Activated naive CD4-positive, alpha-beta T cell treated with anti-CD3 and anti-CD28 coated beads for 36 hours (primary cell): ENCODE data around the gene CGGBP1. TPM values are rescaled to one million over a fixed set of nuclear protein-coding genes. Genes with fewer than 3 reads are reported as not detected.

Experiments
- CTCF ChIA-PET: fragments of 350-600 bp; sonication (Branson Sonifier 250); formaldehyde crosslinking; loops from one replicate; lab custom pipeline; 2021; ENCODE audit warnings: antibody characterized with exemption; lab: Charles Lee
- DNase-seq: peaks from one replicate; pipeline ENCODE4 v3.0.0-alpha.2; 2020
- H3K27ac Mint-ChIP-seq: one replicate; pipeline ENCODE4 v1.8.0; 2021; ENCODE audit warnings: mild to moderate bottlenecking, mixed read lengths
- H3K27me3 Mint-ChIP-seq: one replicate; pipeline ENCODE4 v1.8.0; 2021; ENCODE audit warnings: low read depth, mixed read lengths
- H3K36me3 Mint-ChIP-seq: one replicate; pipeline ENCODE4 v1.8.0; 2021; ENCODE audit warnings: low read depth, mixed read lengths
- H3K4me1 Mint-ChIP-seq: one replicate; pipeline ENCODE4 v1.8.0; 2021; ENCODE audit warnings: low read depth, mixed read lengths
- H3K4me3 Mint-ChIP-seq: one replicate; pipeline ENCODE4 v1.8.0; 2021; ENCODE audit warnings: mild to moderate bottlenecking, moderate library complexity, mixed read lengths
- H3K9me3 Mint-ChIP-seq: one replicate; pipeline ENCODE4 v1.8.0; 2021; ENCODE audit warnings: mixed read lengths
- intact Hi-C: fragments of 100-400 bp; cut with micrococcal nuclease; formaldehyde crosslinking; loops from one replicate; pipeline ENCODE4 v1.15.1; 2023
- total RNA-seq, 2 experiments: library from RNA; stranded (reverse); gene quantifications; one replicate each; pipeline ENCODE4 v1.2.3, GENCODE V29; 2021

The CGGBP1 gene, protein sequence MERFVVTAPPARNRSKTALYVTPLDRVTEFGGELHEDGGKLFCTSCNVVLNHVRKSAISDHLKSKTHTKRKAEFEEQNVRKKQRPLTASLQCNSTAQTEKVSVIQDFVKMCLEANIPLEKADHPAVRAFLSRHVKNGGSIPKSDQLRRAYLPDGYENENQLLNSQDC
- total RNA-seq = 10 to 100 TPM; 91.9 to 94.0 TPM

- H3K27me3 Mint-ChIP-seq = no peaks in the 10 kb centered on the region
- peak within 1 kb of the TSS; percentile 98 for H3K27ac Mint-ChIP-seq
- CTCF ChIA-PET = interaction anchor here (0.7 to 1.4 kb wide), 5 partner anchors 9 to 93 kb away, joined by 3 to 4 read pairs (median 3); no protein-coding TSS in a partner anchor
- H3K4me3 Mint-ChIP-seq = peak within 1 kb of the TSS; percentile 90
- DNase-seq = peak; percentile 99
- peaks cover 35% of the 10 kb centered on the region for H3K36me3 Mint-ChIP-seq
- intact Hi-C loops = loop anchor here (1.0 to 2.0 kb wide), 7 partner anchors 26 to 832 kb away; partner anchors contain the start of genes C3orf38 and CHMP2B
- peaks cover 43% of the 10 kb centered on the region for H3K4me1 Mint-ChIP-seq
- H3K9me3 Mint-ChIP-seq = no peaks in the 10 kb centered on the region
These were observed at the start of gene CGGBP1, which contains the start of gene ZNF654 for GRCh38 chr3:88058581-88059379. CGGBP1 (minus strand) TSS chr3:88059005; CDS start chr3:88055976, 3,029 bp downstream. ZNF654 (plus strand) TSS chr3:88059255; CDS start chr3:88059320, 65 bp downstream.

DNA sequence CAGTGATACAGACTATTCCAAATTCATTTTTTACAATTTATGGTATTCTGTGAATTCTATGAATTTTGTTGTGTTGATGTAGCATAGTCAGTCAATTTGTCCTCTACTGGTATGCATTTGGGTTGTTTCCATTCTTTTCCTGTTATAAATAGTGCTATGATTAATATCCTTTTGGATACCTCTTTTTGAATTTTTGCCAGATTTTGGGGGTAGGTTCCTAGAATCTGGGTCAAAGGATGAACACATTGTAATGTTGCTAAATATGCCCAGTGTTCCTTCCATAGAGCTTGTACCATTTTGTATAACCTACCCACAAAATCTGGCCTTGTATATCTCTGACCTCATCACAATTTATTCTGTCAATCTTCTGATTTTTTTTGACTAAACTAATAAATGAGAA lies 46.5 kb upstream of the CGGBP1 start:
- CTCF ChIA-PET = no interaction called here

GRCh38 chr3:88101142-88101541 lies 42.3 kb upstream of the CGGBP1 start:
- Mint-ChIP-seq H3K9me3 (peaks cover 18% of the 10 kb centered on the region), H3K36me3 (peaks cover 48% of the 10 kb centered on the region), H3K27ac (no peak overlapping the region)

More for the DNA sequence above, 46.5 kb upstream of the CGGBP1 start:
- H3K36me3 Mint-ChIP-seq = peaks cover 19% of the 10 kb centered on the region
- no peak overlapping the region for H3K4me3 Mint-ChIP-seq
- no peak overlapping the region for H3K27ac Mint-ChIP-seq
- H3K27me3 Mint-ChIP-seq = no peaks in the 10 kb centered on the region
- H3K4me1 Mint-ChIP-seq = peaks cover 24% of the 10 kb centered on the region
- intact Hi-C loops = no loop called here
- no peak for DNase-seq
- H3K9me3 Mint-ChIP-seq = peaks cover 8% of the 10 kb centered on the region

DNA sequence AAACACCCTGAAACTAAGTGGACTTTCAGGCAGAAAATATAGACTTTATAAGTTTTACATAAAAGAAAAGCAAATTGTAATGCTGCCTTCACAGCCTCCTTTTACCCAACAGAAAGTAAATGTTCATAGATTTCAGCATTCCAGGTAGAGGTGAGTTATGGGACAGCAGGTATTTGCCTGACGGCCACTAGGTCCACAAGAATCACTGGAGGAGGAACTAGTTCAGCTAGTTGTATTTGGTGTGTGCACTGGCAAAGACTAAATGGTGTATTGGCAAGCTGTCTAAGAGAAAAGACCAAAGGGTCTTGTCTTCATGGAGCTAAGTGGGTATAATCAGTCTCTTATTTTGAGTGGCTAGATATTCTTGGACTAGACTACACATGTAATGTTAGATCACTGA lies 34.5 kb upstream of the CGGBP1 start:
- Mint-ChIP-seq H3K4me1 (peaks cover 9% of the 10 kb centered on the region), H3K27ac (no peak overlapping the region), H3K36me3 (peaks cover 59% of the 10 kb centered on the region), H3K9me3 (peaks cover 17% of the 10 kb centered on the region), H3K4me3 (no peak overlapping the region), H3K27me3 (no peaks in the 10 kb centered on the region)
- DNase-seq = no peak
- intact Hi-C loops = no loop called here
- CTCF ChIA-PET = no interaction called here

More at GRCh38 chr3:88101142-88101541, 42.3 kb upstream of the CGGBP1 start:
- intact Hi-C loops = no loop called here
- DNase-seq = no peak
- CTCF ChIA-PET = interaction anchor here (1.2 kb wide), 1 partner anchor 11 kb away, joined by 3 read pairs; no protein-coding TSS in a partner anchor
- H3K4me3 Mint-ChIP-seq = no peak overlapping the region
- H3K4me1 Mint-ChIP-seq = peaks cover 17% of the 10 kb centered on the region
- no peaks in the 10 kb centered on the region for H3K27me3 Mint-ChIP-seq

GRCh38 chr3:88092270-88092669 lies 33.5 kb upstream of the CGGBP1 start:
- intact Hi-C loops = no loop called here
- peaks cover 52% of the 10 kb centered on the region for H3K36me3 Mint-ChIP-seq
- no peak overlapping the region for H3K27ac Mint-ChIP-seq
- H3K4me3 Mint-ChIP-seq = no peak overlapping the region
- CTCF ChIA-PET = no interaction called here
- H3K27me3 Mint-ChIP-seq = no peaks in the 10 kb centered on the region
- DNase-seq = no peak
- peaks cover 7% of the 10 kb centered on the region for H3K4me1 Mint-ChIP-seq
- peaks cover 8% of the 10 kb centered on the region for H3K9me3 Mint-ChIP-seq

- Mint-ChIP-seq H3K27ac (no peak overlapping the region), H3K27me3 (no peaks in the 10 kb centered on the region), H3K4me1 (peaks cover 5% of the 10 kb centered on the region), H3K4me3 (no peak overlapping the region), H3K36me3 (peaks cover 47% of the 10 kb centered on the region), H3K9me3 (peaks cover 8% of the 10 kb centered on the region)
- CTCF ChIA-PET = interaction anchor here (1.0 to 1.9 kb wide), 3 partner anchors 11 to 61 kb away, joined by 3 to 7 read pairs (median 3); no protein-coding TSS in a partner anchor
- intact Hi-C loops = no loop called here
- DNase-seq = no peak
These were observed 31.9 kb upstream of the CGGBP1 start for GRCh38 chr3:88090681-88091080.

- DNase-seq = no peak
- CTCF ChIA-PET = interaction anchor here (1.2 kb wide), 1 partner anchor 29 kb away, joined by 5 read pairs; no protein-coding TSS in a partner anchor
- peaks cover 14% of the 10 kb centered on the region for H3K4me1 Mint-ChIP-seq
- H3K9me3 Mint-ChIP-seq = no peaks in the 10 kb centered on the region
- H3K27me3 Mint-ChIP-seq = no peaks in the 10 kb centered on the region
- intact Hi-C loops = no loop called here
- no peak overlapping the region for H3K27ac Mint-ChIP-seq
- peaks cover 25% of the 10 kb centered on the region for H3K36me3 Mint-ChIP-seq
- no peak overlapping the region for H3K4me3 Mint-ChIP-seq
These were observed 25.3 kb upstream of the CGGBP1 start for GRCh38 chr3:88084097-88084501.

GRCh38 chr3:88082854-88083253 lies 24.0 kb upstream of the CGGBP1 start:
- no peak overlapping the region for H3K4me3 Mint-ChIP-seq
- peaks cover 21% of the 10 kb centered on the region for H3K36me3 Mint-ChIP-seq
- intact Hi-C loops = no loop called here
- no peak overlapping the region for H3K27ac Mint-ChIP-seq
- CTCF ChIA-PET = no interaction called here
- no peaks in the 10 kb centered on the region for H3K9me3 Mint-ChIP-seq
- peaks cover 25% of the 10 kb centered on the region for H3K4me1 Mint-ChIP-seq
- no peak for DNase-seq
- no peaks in the 10 kb centered on the region for H3K27me3 Mint-ChIP-seq

DNA sequence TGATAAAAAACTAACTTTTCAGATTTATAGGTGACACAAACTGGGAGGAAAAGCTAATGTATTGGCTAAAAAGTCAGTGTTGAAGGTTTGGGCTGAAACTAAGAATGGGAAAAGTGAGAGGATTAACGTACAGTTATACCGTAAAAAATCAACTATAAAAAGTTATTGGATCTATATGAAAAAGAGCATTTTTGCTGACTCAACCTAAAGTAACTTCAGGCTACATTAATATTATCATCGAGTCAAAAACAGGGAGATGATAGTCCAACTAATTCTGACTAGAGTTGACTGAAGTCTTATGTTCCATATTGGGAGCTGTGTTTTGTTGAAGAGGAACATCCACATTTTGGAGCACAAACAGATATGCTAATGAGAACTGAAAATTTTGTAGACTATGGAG lies 20.1 kb upstream of the CGGBP1 start:
- DNase-seq = no peak
- Mint-ChIP-seq H3K36me3 (peaks cover 11% of the 10 kb centered on the region), H3K9me3 (no peaks in the 10 kb centered on the region), H3K4me3 (no peak overlapping the region), H3K4me1 (peaks cover 52% of the 10 kb centered on the region), H3K27ac (no peak overlapping the region), H3K27me3 (no peaks in the 10 kb centered on the region)
- CTCF ChIA-PET = no interaction called here
- intact Hi-C loops = no loop called here

DNA sequence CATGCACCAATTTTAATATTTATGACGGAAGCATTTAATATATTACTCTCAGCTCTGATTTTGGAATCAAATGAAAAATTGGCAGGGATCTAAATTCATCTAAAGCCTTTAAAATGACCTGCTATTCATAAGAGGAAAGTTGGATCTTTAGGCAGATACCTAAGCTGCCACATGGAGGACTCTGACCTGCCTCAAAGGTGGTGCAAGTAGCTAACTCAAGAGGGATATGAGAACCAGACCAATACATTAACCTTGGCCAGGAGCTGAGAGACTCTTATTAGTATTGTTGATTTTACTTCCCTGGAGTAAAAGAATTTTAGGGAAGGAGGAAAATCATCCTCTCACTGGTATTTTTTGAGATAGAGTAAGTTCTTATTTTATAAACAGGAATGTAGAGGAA lies 17.9 kb upstream of the CGGBP1 start:
- DNase-seq = no peak
- Mint-ChIP-seq H3K4me1 (peaks cover 62% of the 10 kb centered on the region), H3K27ac (no peak overlapping the region), H3K27me3 (no peaks in the 10 kb centered on the region), H3K4me3 (no peak overlapping the region), H3K9me3 (peaks cover 8% of the 10 kb centered on the region), H3K36me3 (peaks cover 14% of the 10 kb centered on the region)
- CTCF ChIA-PET = no interaction called here
- intact Hi-C loops = no loop called here

DNA sequence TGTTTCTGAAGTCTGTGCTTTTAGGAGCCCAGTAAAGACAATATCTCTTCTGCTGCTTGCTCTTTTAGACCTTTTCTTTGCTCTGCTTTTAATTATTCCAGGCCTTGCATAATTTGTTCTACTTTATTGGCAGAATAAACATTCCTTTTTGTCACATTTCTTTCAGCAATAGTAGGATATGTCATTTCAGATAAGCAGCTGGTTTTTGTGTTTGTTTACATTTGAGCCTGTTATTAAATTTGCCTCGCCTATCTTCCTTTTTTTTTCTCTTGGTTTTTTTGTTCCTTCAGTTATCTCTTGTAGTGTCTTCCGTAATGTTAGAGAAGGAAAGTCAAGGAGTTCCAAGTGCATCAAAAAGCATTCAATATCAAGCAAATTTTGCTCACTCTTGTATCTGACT lies 16.7 kb upstream of the CGGBP1 start:
- intact Hi-C loops = no loop called here
- no peak for DNase-seq
- CTCF ChIA-PET = no interaction called here
- Mint-ChIP-seq H3K36me3 (peaks cover 15% of the 10 kb centered on the region), H3K9me3 (peaks cover 13% of the 10 kb centered on the region), H3K4me1 (peaks cover 59% of the 10 kb centered on the region), H3K4me3 (no peak overlapping the region), H3K27me3 (no peaks in the 10 kb centered on the region), H3K27ac (no peak overlapping the region)

DNA sequence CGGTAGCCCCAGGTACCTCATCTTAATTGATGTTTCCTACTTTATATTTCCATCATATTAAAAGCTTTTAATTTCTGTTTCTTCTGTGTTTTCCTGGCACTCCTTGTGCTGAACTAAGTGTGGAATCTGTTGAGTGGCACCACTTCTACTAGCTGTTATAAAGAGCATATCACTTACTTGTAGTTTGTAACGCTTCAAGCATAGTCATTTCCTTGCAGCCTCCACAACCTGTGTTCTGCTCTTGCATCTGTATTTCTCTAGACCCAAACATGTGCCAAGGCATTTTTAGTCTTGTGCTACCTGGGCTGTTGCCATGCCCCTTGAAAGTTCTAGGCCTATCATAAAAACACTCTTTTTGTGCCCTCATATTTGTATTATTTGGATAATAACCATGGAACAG lies 16.3 kb upstream of the CGGBP1 start:
- Mint-ChIP-seq H3K27ac (no peak overlapping the region), H3K9me3 (peaks cover 13% of the 10 kb centered on the region), H3K36me3 (peaks cover 15% of the 10 kb centered on the region), H3K27me3 (no peaks in the 10 kb centered on the region), H3K4me1 (peaks cover 59% of the 10 kb centered on the region), H3K4me3 (no peak overlapping the region)
- intact Hi-C loops = no loop called here
- CTCF ChIA-PET = no interaction called here
- no peak for DNase-seq
